Spleen (tissue), 11 donors: ENCODE data around the gene CASQ1. TPM values are rescaled to one million over a fixed set of nuclear protein-coding genes. Genes with fewer than 3 reads are reported as not detected.

Experiments used
- DNase-seq: peaks from one replicate; pipeline ENCODE4 v3.0.0-alpha.2; 2020
- H3K27ac ChIP-seq, 8 donors: fragments of 200-600 bp; sonication (generic) in 7 of 8; 1 replicate in 4 of 8; 2 replicates in 4 of 8; pipeline versions ENCODE4 v1.5.0 to v1.8.0; 2016 to 2021; ENCODE audit warnings: inconsistent platforms in 4 of 8, mild to moderate bottlenecking in 4 of 8, moderate library complexity in 1 of 8
- H3K27me3 ChIP-seq, 7 donors: fragments of 200-600 bp; sonication (generic) in 6 of 7; replicated peaks in 1 of 7; 1 replicate in 4 of 7; 2 replicates in 3 of 7; pipeline versions ENCODE4 v1.5.0 to v1.8.0; 2016 to 2021; ENCODE audit warnings: inconsistent platforms in 3 of 7, mild to moderate bottlenecking in 1 of 7
- H3K36me3 ChIP-seq, 6 donors: fragments of 200-600 bp; sonication (generic) in 5 of 6; 1 replicate in 4 of 6; 2 replicates in 2 of 6; pipeline versions ENCODE4 v1.5.0 to v1.8.0; 2016 to 2021; ENCODE audit warnings: inconsistent platforms in 2 of 6
- H3K4me1 ChIP-seq, 6 donors: fragments of 200-600 bp; sonication (generic) in 5 of 6; 1 replicate in 3 of 6; 2 replicates in 3 of 6; pipeline versions ENCODE4 v1.5.0 to v1.8.0; 2016 to 2021; ENCODE audit warnings: inconsistent platforms in 3 of 6
- H3K4me3 ChIP-seq, 8 donors: fragments of 200-600 bp; sonication (generic) in 7 of 8; 1 replicate in 4 of 8; 2 replicates in 4 of 8; pipeline versions ENCODE4 v1.5.0 to v1.8.0; 2016 to 2021; ENCODE audit warnings: inconsistent platforms in 4 of 8, mild to moderate bottlenecking in 4 of 8, moderate library complexity in 2 of 8
- H3K9me3 ChIP-seq, 8 donors: fragments of 200-600 bp; sonication (generic) in 7 of 8; 1 replicate in 4 of 8; 2 replicates in 4 of 8; pipeline versions ENCODE4 v1.5.0 to v1.8.0; 2016 to 2021; ENCODE audit warnings: inconsistent platforms in 4 of 8
- CTCF ChIP-seq, 11 experiments: fragments of 200-600 bp in 7 of 11; fragments of 450-650 bp in 4 of 11; sonication (generic) in 4 of 11; IDR thresholded peaks in 8 of 11; conservative IDR thresholded peaks in 3 of 11; 1 replicate in 7 of 11; 2 replicates in 4 of 11; pipeline versions ENCODE4 v1.4.0 to v1.8.0; 2016 to 2021; ENCODE audit warnings: antibody characterized with exemption in 11 of 11, inconsistent platforms in 4 of 11, mild to moderate bottlenecking in 1 of 11
- POLR2A ChIP-seq, 3 donors: fragments of 450-650 bp; IDR thresholded peaks; one replicate each; pipeline ENCODE4 v1.5.1; 2017; ENCODE audit warnings: antibody characterized with exemption in 3 of 3, mild to moderate bottlenecking in 1 of 3
- POLR2AphosphoS5 ChIP-seq, 3 donors: sonication (generic); formaldehyde crosslinking; IDR thresholded peaks; one replicate each; pipeline ENCODE4 v1.5.1; 2017; ENCODE audit warnings: antibody characterized with exemption in 3 of 3
- WGBS, 5 donors: extraction: QIAGEN DNeasy Blood & Tissue Kit in 3 of 5; methylation state at CpG; one replicate each; pipeline versions ENCODE4 v1.1.5 to v1.1.7; 2013 to 2018; 5-methylcytosine and 5-hydroxymethylcytosine counted together
- intact Hi-C: fragments of 100-400 bp; cut with DNase I; formaldehyde crosslinking; loops from one replicate; pipeline ENCODE4 v1.15.0; 2023; ENCODE audit warnings: low total_unique reads
- polyA plus RNA-seq, 3 donors: library from polyadenylated mRNA; stranded (reverse); fragments of 200-250 nt; gene quantifications; one replicate each; pipeline ENCODE4 v1.2.1, GENCODE V29; 2013
- total RNA-seq, 7 donors: library from RNA; depleted of rRNA in 3 of 7; stranded (reverse); fragments of >200 nt in 3 of 7; fragmentation: NEBNext Ultra II Directional in 4 of 7; extraction: Animal tissue kit (Norgen Biotek cat#: 25700) in 4 of 7; gene quantifications; one replicate each; pipeline versions ENCODE4 v1.1.0 to v1.2.1, GENCODE V29; 2016 to 2021
- donor health status: healthy with polysubstance abuse.
- donor health status: DM: no; HTN: no; CAD: no; lungs with moderate emphysema.
- donor health status: DM: no; HTN: no; CAD: no.
- donor health status: Bipolar disorder and iron deficiency.
- donor health status: healthy.
- donor health status: DM: no; HTN: no; CAD: no.
- donor health status: DM: yes; HTN: yes; CAD: no.

Gene CASQ1
- total and polyA plus RNA-seq, 10 donors, result 0.37 to 1.5 (median 0.92) TPM; not detected in 3

- intact Hi-C loops, result loop anchor here (10.0 kb wide), 1 partner anchor 84 kb away; no protein-coding TSS in a partner anchor
- H3K9me3 ChIP-seq, result no peaks in the 10 kb centered on the region
- 81 to 89% (median 82%) methylated on average over 7 of the region's 7 CpGs for WGBS, 5 donors
- no peak for DNase-seq
- no peak for TF ChIP-seq CTCF (IDR thresholded peaks at IDR 0.05 in 8 of 11, conservative IDR thresholded peaks at IDR 0.05 in 3 of 11)
- TF ChIP-seq POLR2AphosphoS5 (IDR thresholded peaks at IDR 0.05), result no peak
- TF ChIP-seq POLR2A (IDR thresholded peaks at IDR 0.05), result no peak
- no peak overlapping the region for H3K4me3 ChIP-seq
- no peaks in the 10 kb centered on the region for H3K36me3 ChIP-seq
- H3K27ac ChIP-seq, result no peak overlapping the region
- no peaks in the 10 kb centered on the region for H3K27me3 ChIP-seq
- H3K4me1 ChIP-seq, result peaks cover 0 to 18% (median 10%) of the 10 kb centered on the region in 6 donors
Observed at GRCh38 chr1:160188341-160188740, 2.0 kb upstream of the CASQ1 start.

- H3K27me3 ChIP-seq, result no peaks in the 10 kb centered on the region
- DNase-seq, result no peak
- intact Hi-C loops, result loop anchor here (5.0 kb wide), 2 partner anchors 101 to 186 kb away; no protein-coding TSS in a partner anchor
- no peaks in the 10 kb centered on the region for H3K9me3 ChIP-seq
- H3K4me3 ChIP-seq, result no peak overlapping the region
- WGBS, 5 donors, result 85 to 99% (median 87%) methylated on average over 3 of the region's 3 CpGs
- H3K27ac ChIP-seq, result no peak overlapping the region
- TF ChIP-seq CTCF (IDR thresholded peaks at IDR 0.05 in 8 of 11, conservative IDR thresholded peaks at IDR 0.05 in 3 of 11) (no peak), POLR2A (IDR thresholded peaks at IDR 0.05) (no peak), POLR2AphosphoS5 (IDR thresholded peaks at IDR 0.05) (no peak)
- H3K4me1 ChIP-seq, result peaks cover 0 to 21% (median 12%) of the 10 kb centered on the region in 6 donors
- H3K36me3 ChIP-seq, result no peaks in the 10 kb centered on the region
Observed at GRCh38 chr1:160191756-160192155, 1.4 kb downstream of the CASQ1 start.

GRCh38 chr1:160192234-160192633 is 1.9 kb downstream of the CASQ1 start:
- no peaks in the 10 kb centered on the region for H3K36me3 ChIP-seq
- no peak overlapping the region for H3K4me3 ChIP-seq
- DNase-seq, result no peak
- intact Hi-C loops, result loop anchor here (5.0 kb wide), 2 partner anchors 100 to 185 kb away; no protein-coding TSS in a partner anchor
- peaks cover 0 to 21% (median 12%) of the 10 kb centered on the region in 6 donors for H3K4me1 ChIP-seq
- no peaks in the 10 kb centered on the region for H3K27me3 ChIP-seq
- H3K9me3 ChIP-seq, result no peaks in the 10 kb centered on the region
- H3K27ac ChIP-seq, result no peak overlapping the region
- TF ChIP-seq POLR2AphosphoS5 (IDR thresholded peaks at IDR 0.05) (no peak), POLR2A (IDR thresholded peaks at IDR 0.05) (no peak)

GRCh38 chr1:160193091-160193819 is 2.9 kb downstream of the CASQ1 start:
- Histone ChIP-seq H3K36me3 (no peaks in the 10 kb centered on the region), H3K9me3 (no peaks in the 10 kb centered on the region), H3K4me3 (no peak overlapping the region), H3K4me1 (peaks cover 0 to 21% (median 12%) of the 10 kb centered on the region in 6 donors), H3K27me3 (no peaks in the 10 kb centered on the region), H3K27ac (peak overlapping the region in 2 of 8 donors; percentile 14 to 28)
- intact Hi-C loops, result loop anchor here (5.0 kb wide), 2 partner anchors 99 to 184 kb away; no protein-coding TSS in a partner anchor
- peak; percentile 93 for DNase-seq
- 30 to 40% (median 37%) methylated on average over 16 of the region's 16 CpGs for WGBS, 5 donors
- TF ChIP-seq CTCF (IDR thresholded peaks at IDR 0.05 in 8 of 11, conservative IDR thresholded peaks at IDR 0.05 in 3 of 11), result peak; percentile 87 to 96 (median 95)
- no peak for TF ChIP-seq POLR2A (IDR thresholded peaks at IDR 0.05)
- peak in 1 of 3 donors; percentile 72 for TF ChIP-seq POLR2AphosphoS5 (IDR thresholded peaks at IDR 0.05)
